Upper lobe of left lung (tissue), 6 donors: ENCODE measurements around the gene PDZD8. TPM values are rescaled to one million over a fixed set of nuclear protein-coding genes. Genes with fewer than 3 reads are reported as not detected.
A peak's percentile ranks its signal among the peaks of the same experiment; 100 is the strongest.

Source experiments
- ATAC-seq, 2 donors: fragments of 200-7000 bp; cut with Tn5 transposase; one replicate each; pipeline ENCODE4 v1.9.1; 2022; ENCODE audit warnings: mild to moderate bottlenecking in 2 of 2, moderate library complexity in 2 of 2; ENCODE audit not compliant: low FRiP score in 2 of 2
- DNase-seq, 2 donors: peaks; one replicate each; pipeline ENCODE4 v3.0.0-alpha.2; 2019 to 2020
- H3K27ac ChIP-seq, 4 donors: fragments of 200-600 bp; sonication (generic); one replicate each; pipeline ENCODE4 v1.5.1; 2016 to 2019
- H3K27me3 ChIP-seq, 4 donors: fragments of 200-600 bp; sonication (generic); one replicate each; pipeline ENCODE4 v1.5.1; 2017 to 2019
- H3K36me3 ChIP-seq, 4 donors: fragments of 200-600 bp; sonication (generic); one replicate each; pipeline ENCODE4 v1.5.1; 2016 to 2019
- H3K4me1 ChIP-seq, 4 donors: fragments of 200-600 bp; sonication (generic); one replicate each; pipeline ENCODE4 v1.5.1; 2018 to 2019
- H3K4me3 ChIP-seq, 4 donors: fragments of 200-600 bp; sonication (generic); one replicate each; pipeline ENCODE4 v1.5.1; 2017 to 2019; ENCODE audit warnings: mild to moderate bottlenecking in 2 of 4, moderate library complexity in 1 of 4
- H3K9me3 ChIP-seq, 4 donors: fragments of 200-600 bp; sonication (generic); one replicate each; pipeline ENCODE4 v1.5.1; 2018 to 2019
- EP300 ChIP-seq, 4 donors: sonication (generic); formaldehyde crosslinking; IDR thresholded peaks; one replicate each; pipeline ENCODE4 v1.5.1; 2017; ENCODE audit warnings: antibody characterized with exemption in 4 of 4, control low read depth in 2 of 4
- POLR2A ChIP-seq, 4 donors: fragments of 450-650 bp; IDR thresholded peaks; one replicate each; pipeline ENCODE4 v1.5.1; 2016 to 2017; ENCODE audit warnings: antibody characterized with exemption in 4 of 4, mild to moderate bottlenecking in 2 of 4
- POLR2AphosphoS5 ChIP-seq, 2 donors: sonication (generic); formaldehyde crosslinking; IDR thresholded peaks; one replicate each; pipeline ENCODE4 v1.5.1; 2017; ENCODE audit warnings: antibody characterized with exemption in 2 of 2
- WGBS, 2 donors: methylation state at CpG; one replicate each; pipeline ENCODE4 v1.1.5; 2017 to 2018; 5-methylcytosine and 5-hydroxymethylcytosine counted together
- total RNA-seq, 6 donors: library from RNA; depleted of rRNA in 4 of 6; stranded (reverse); fragments of >200 nt in 4 of 6; gene quantifications; one replicate each; pipeline versions ENCODE4 v1.1.0 to v1.2.1, GENCODE V29; 2016 to 2021
- TF ChIP-seq, protein P1 (sequence below), 6 experiments: fragments of 450-650 bp in 4 of 6; fragments of 200-600 bp in 2 of 6; sonication (generic) in 2 of 6; IDR thresholded peaks; one replicate each; pipeline ENCODE4 v1.5.1; 2016 to 2019; ENCODE audit warnings: antibody characterized with exemption in 6 of 6
- donor health status: DM: no; HTN: no; CAD: no; lungs with moderate emphysema.
- donor health status: DM: no; HTN: yes; CAD: no; lungs with severe emphysema.

PDZD8 gene
- total RNA-seq, 6 donors from 2014 or later = 18.9 to 42.0 (median 34.0) TPM

DNA sequence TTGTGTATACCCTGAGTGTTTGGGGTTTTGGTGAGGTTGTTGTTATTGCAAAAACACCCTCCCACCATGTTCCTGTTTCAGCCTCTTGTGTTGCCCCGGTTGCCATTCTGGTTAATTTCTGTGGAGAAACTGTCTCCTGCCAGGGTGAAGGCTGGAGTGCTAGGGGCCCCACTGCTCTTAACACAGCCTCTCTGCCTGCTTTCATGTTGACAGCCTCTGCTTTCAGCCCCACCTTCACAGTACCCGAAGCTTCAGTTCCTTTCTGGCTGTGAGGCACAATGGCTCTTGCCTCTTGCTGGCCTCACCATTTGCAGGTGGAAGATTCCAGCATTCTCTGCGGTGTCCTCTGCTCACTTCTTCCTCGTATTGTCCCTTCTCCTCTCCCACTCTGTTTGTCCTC lies 115.2 kb downstream of the PDZD8 start:
- H3K27me3 ChIP-seq = no peaks in the 10 kb centered on the region
- ATAC-seq = no peak
- no peaks in the 10 kb centered on the region for H3K9me3 ChIP-seq
- no peaks in the 10 kb centered on the region for H3K4me1 ChIP-seq
- H3K27ac ChIP-seq = no peak overlapping the region
- WGBS, 2 donors = 31 to 32% methylated on average over 4 of the region's 4 CpGs
- DNase-seq = no peak
- H3K4me3 ChIP-seq = no peak overlapping the region
- H3K36me3 ChIP-seq = no peaks in the 10 kb centered on the region
- TF ChIP-seq POLR2AphosphoS5 (IDR thresholded peaks at IDR 0.05) (no peak), EP300 (IDR thresholded peaks at IDR 0.05) (no peak), POLR2A (IDR thresholded peaks at IDR 0.05) (no peak)
- TF ChIP-seq, protein P1, sequence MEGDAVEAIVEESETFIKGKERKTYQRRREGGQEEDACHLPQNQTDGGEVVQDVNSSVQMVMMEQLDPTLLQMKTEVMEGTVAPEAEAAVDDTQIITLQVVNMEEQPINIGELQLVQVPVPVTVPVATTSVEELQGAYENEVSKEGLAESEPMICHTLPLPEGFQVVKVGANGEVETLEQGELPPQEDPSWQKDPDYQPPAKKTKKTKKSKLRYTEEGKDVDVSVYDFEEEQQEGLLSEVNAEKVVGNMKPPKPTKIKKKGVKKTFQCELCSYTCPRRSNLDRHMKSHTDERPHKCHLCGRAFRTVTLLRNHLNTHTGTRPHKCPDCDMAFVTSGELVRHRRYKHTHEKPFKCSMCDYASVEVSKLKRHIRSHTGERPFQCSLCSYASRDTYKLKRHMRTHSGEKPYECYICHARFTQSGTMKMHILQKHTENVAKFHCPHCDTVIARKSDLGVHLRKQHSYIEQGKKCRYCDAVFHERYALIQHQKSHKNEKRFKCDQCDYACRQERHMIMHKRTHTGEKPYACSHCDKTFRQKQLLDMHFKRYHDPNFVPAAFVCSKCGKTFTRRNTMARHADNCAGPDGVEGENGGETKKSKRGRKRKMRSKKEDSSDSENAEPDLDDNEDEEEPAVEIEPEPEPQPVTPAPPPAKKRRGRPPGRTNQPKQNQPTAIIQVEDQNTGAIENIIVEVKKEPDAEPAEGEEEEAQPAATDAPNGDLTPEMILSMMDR (IDR thresholded peaks at IDR 0.05) = no peak

DNA sequence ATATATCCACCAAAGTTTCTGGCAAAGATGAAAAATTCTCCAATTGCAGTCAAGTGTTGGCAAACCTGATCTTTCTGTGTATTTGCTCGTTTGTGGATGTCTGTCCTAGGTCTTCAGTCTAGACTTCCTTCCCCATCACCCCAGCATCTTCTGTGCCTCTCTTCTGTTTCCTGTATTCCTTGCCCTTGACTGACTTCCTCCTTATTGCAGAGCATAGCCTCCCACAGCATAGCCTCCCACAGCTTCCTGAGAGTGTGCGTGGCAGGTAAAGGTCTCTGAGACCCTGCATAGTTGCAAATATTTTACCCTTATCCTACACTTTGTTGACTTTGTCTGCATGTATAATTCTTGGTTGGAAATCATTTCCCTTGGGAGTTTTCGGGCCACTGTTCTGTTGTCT lies 116.0 kb downstream of the PDZD8 start:
- no peaks in the 10 kb centered on the region for H3K4me1 ChIP-seq
- ATAC-seq = no peak
- H3K36me3 ChIP-seq = no peaks in the 10 kb centered on the region
- no peak overlapping the region for H3K4me3 ChIP-seq
- 48 to 53% methylated on average over 3 of the region's 3 CpGs for WGBS, 2 donors
- H3K27ac ChIP-seq = no peak overlapping the region
- no peaks in the 10 kb centered on the region for H3K27me3 ChIP-seq
- no peak for TF ChIP-seq POLR2A (IDR thresholded peaks at IDR 0.05)
- no peak for TF ChIP-seq EP300 (IDR thresholded peaks at IDR 0.05)
- TF ChIP-seq, protein P1 (IDR thresholded peaks at IDR 0.05) = no peak
- no peak for TF ChIP-seq POLR2AphosphoS5 (IDR thresholded peaks at IDR 0.05)
- no peaks in the 10 kb centered on the region for H3K9me3 ChIP-seq
- DNase-seq = no peak

DNA sequence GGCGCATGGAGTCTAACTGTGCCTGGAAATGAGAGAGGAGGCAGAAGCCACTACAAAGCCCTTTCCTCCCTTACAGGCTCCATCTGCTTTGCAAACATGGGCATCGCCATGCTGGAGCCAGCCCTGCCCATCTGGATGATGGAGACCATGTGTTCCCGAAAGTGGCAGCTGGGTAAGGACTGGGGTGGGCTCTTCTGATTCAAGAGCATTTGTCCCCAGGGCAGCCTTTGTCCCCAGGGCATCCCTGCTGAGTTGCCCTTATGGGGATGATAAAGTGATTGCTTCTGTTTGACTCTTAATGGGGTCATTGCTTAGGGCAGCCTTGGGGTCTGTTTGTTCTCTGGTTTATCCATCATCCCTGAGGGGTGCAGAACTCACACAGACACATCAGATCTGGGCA lies 117.5 kb downstream of the PDZD8 start:
- Histone ChIP-seq H3K27ac (no peak overlapping the region), H3K4me3 (no peak overlapping the region), H3K9me3 (no peaks in the 10 kb centered on the region), H3K4me1 (no peaks in the 10 kb centered on the region), H3K27me3 (no peaks in the 10 kb centered on the region), H3K36me3 (no peaks in the 10 kb centered on the region)
- TF ChIP-seq, protein P1 (IDR thresholded peaks at IDR 0.05) = no peak
- no peak for TF ChIP-seq EP300 (IDR thresholded peaks at IDR 0.05)
- TF ChIP-seq POLR2A (IDR thresholded peaks at IDR 0.05) = no peak
- no peak for TF ChIP-seq POLR2AphosphoS5 (IDR thresholded peaks at IDR 0.05)
- 65 to 79% methylated on average over 2 to 3 of the region's 3 CpGs for WGBS, 2 donors
- DNase-seq (no peak), ATAC-seq (no peak)

DNA sequence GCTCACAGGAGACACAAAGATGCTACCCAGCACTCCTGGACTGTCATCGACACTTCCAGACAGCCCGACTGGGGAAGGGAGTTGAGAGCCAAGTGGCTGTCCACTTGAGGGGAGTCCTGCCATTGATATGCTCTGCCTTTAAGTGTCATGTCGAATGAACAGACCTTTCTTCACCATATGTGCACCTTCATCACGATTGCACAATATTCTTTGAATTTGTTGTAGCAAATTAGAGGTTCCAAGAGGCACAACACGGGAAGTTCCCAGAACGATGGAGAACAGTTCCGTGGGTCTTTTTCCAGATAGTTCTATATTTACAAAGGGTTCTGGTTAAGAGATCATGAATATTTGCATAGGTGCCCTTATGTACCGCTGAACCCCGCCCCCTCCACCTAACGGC lies 118.3 kb downstream of the PDZD8 start:
- H3K27me3 ChIP-seq = no peaks in the 10 kb centered on the region
- no peak overlapping the region for H3K4me3 ChIP-seq
- DNase-seq = no peak
- WGBS, 2 donors = 80% methylated on average over 10 of the region's 10 CpGs
- TF ChIP-seq POLR2AphosphoS5 (IDR thresholded peaks at IDR 0.05) = no peak
- no peak for TF ChIP-seq POLR2A (IDR thresholded peaks at IDR 0.05)
- no peak for TF ChIP-seq EP300 (IDR thresholded peaks at IDR 0.05)
- TF ChIP-seq, protein P1 (IDR thresholded peaks at IDR 0.05) = no peak
- no peaks in the 10 kb centered on the region for H3K36me3 ChIP-seq
- H3K27ac ChIP-seq = no peak overlapping the region
- ATAC-seq = no peak
- H3K9me3 ChIP-seq = no peaks in the 10 kb centered on the region
- no peaks in the 10 kb centered on the region for H3K4me1 ChIP-seq

DNA sequence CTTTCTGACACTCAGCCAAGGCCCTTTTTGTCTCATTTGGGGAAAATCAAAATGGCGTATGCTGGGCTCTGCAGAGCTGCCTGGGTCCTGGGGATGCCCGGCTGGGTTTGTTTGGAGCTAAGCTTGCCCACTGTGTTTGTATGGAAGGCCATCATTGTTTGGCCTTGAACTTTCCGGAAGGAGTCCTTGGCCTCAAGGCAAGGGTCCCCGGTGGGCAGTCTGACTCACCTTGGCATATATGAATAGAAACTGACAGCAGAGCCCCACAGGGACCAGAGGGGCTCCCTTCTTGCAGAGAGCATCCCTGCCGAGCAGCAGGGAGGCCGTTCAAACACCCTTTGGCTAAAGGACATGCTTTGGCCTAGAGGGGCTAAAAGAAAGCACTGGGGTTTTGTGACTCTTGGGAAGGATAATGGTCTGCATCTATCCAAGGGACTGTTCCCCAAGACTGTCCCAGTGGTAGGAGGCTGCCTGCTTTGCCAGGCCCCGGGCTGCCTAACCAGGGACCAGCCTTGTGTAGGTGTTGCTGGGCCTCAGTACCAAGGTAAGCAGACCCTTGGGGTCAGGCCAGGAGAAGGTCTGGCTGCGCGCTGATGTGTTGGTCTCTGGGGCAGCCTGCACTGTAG lies 119.3 kb downstream of the PDZD8 start:
- DNase-seq = no peak
- no peaks in the 10 kb centered on the region for H3K4me1 ChIP-seq
- no peaks in the 10 kb centered on the region for H3K36me3 ChIP-seq
- no peak overlapping the region for H3K27ac ChIP-seq
- peak; percentile 8 to 12 for ATAC-seq
- H3K27me3 ChIP-seq = no peaks in the 10 kb centered on the region
- 83 to 100% methylated on average over 7 to 9 of the region's 9 CpGs for whole genome bisulfite sequencing, 2 donors
- H3K4me3 ChIP-seq = no peak overlapping the region
- TF ChIP-seq, protein P1 (IDR thresholded peaks at IDR 0.05) = no peak
- no peak for TF ChIP-seq POLR2A (IDR thresholded peaks at IDR 0.05)
- no peak for TF ChIP-seq POLR2AphosphoS5 (IDR thresholded peaks at IDR 0.05)
- TF ChIP-seq EP300 (IDR thresholded peaks at IDR 0.05) = no peak
- no peaks in the 10 kb centered on the region for H3K9me3 ChIP-seq
